Tibial artery (tissue), 4 donors: ENCODE data around the gene EPG5.
A peak's percentile ranks its signal among the peaks of the same experiment; 100 is the strongest.

Experiments used
- DNase-seq, 2 donors: peaks; one replicate each; pipeline ENCODE4 v3.0.0-alpha.2; 2019
- H3K27ac ChIP-seq, 2 donors: fragments of 200-600 bp; sonication (generic) in 1 of 2; 1 replicate in 1 of 2; 2 replicates in 1 of 2; pipeline ENCODE4 v1.5.1; 2018 to 2019; ENCODE audit warnings: mild to moderate bottlenecking in 1 of 2
- H3K27me3 ChIP-seq, 2 donors: fragments of 200-600 bp; sonication (generic) in 1 of 2; one replicate each; pipeline versions ENCODE4 v1.5.1 to v1.6.0; 2016 to 2019
- H3K36me3 ChIP-seq, 3 donors: fragments of 200-600 bp; sonication (generic) in 2 of 3; one replicate each; pipeline ENCODE4 v1.5.1; 2016 to 2019; ENCODE audit warnings: mild to moderate bottlenecking in 2 of 3
- H3K4me1 ChIP-seq, 4 donors: fragments of 200-600 bp; sonication (generic) in 2 of 4; 1 replicate in 3 of 4; 2 replicates in 1 of 4; pipeline ENCODE4 v1.5.1; 2016 to 2019
- H3K4me3 ChIP-seq, 2 donors: fragments of 200-600 bp; sonication (generic) in 1 of 2; 1 replicate in 1 of 2; 2 replicates in 1 of 2; pipeline ENCODE4 v1.5.1; 2018 to 2019; ENCODE audit warnings: mild to moderate bottlenecking in 2 of 2
- H3K9me3 ChIP-seq, 3 donors: fragments of 200-600 bp; sonication (generic) in 1 of 3; one replicate each; pipeline ENCODE4 v1.5.1; 2016 to 2019
- intact Hi-C: fragments of 100-400 bp; cut with DNase I; formaldehyde crosslinking; loops from one replicate; pipeline ENCODE4 v1.15.0; 2023; ENCODE audit warnings: low total_unique reads
- TF ChIP-seq, protein P1 (sequence below), 2 experiments: fragments of 200-600 bp in 1 of 2; fragments of 450-650 bp in 1 of 2; IDR thresholded peaks; one replicate each; pipeline ENCODE4 v1.5.1; 2017 to 2019; ENCODE audit warnings: antibody characterized with exemption in 2 of 2, mild to moderate bottlenecking in 1 of 2, moderate library complexity in 1 of 2

Gene EPG5

GRCh38 chr18:45916302-45916701 lies 50.8 kb downstream of the EPG5 start:
- no peaks in the 10 kb centered on the region for H3K27me3 ChIP-seq
- H3K4me1 ChIP-seq: peaks cover 0 to 10% (median 7%) of the 10 kb centered on the region in 4 donors
- H3K9me3 ChIP-seq: no peaks in the 10 kb centered on the region
- intact Hi-C loops: no loop called here
- no peak for DNase-seq
- H3K36me3 ChIP-seq: peaks cover 63 to 69% (median 66%) of the 10 kb centered on the region in 3 donors
- H3K27ac ChIP-seq: no peak overlapping the region
- TF ChIP-seq, protein P1, sequence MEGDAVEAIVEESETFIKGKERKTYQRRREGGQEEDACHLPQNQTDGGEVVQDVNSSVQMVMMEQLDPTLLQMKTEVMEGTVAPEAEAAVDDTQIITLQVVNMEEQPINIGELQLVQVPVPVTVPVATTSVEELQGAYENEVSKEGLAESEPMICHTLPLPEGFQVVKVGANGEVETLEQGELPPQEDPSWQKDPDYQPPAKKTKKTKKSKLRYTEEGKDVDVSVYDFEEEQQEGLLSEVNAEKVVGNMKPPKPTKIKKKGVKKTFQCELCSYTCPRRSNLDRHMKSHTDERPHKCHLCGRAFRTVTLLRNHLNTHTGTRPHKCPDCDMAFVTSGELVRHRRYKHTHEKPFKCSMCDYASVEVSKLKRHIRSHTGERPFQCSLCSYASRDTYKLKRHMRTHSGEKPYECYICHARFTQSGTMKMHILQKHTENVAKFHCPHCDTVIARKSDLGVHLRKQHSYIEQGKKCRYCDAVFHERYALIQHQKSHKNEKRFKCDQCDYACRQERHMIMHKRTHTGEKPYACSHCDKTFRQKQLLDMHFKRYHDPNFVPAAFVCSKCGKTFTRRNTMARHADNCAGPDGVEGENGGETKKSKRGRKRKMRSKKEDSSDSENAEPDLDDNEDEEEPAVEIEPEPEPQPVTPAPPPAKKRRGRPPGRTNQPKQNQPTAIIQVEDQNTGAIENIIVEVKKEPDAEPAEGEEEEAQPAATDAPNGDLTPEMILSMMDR (IDR thresholded peaks at IDR 0.05): no peak
- H3K4me3 ChIP-seq: no peak overlapping the region

GRCh38 chr18:45913276-45913675 lies 53.9 kb downstream of the EPG5 start:
- no peaks in the 10 kb centered on the region for H3K4me1 ChIP-seq
- DNase-seq: no peak
- peaks cover 82 to 96% (median 91%) of the 10 kb centered on the region in 3 donors for H3K36me3 ChIP-seq
- intact Hi-C loops: no loop called here
- no peak overlapping the region for H3K27ac ChIP-seq
- TF ChIP-seq, protein P1 (IDR thresholded peaks at IDR 0.05): no peak
- no peak overlapping the region for H3K4me3 ChIP-seq
- no peaks in the 10 kb centered on the region for H3K27me3 ChIP-seq
- no peaks in the 10 kb centered on the region for H3K9me3 ChIP-seq

DNA sequence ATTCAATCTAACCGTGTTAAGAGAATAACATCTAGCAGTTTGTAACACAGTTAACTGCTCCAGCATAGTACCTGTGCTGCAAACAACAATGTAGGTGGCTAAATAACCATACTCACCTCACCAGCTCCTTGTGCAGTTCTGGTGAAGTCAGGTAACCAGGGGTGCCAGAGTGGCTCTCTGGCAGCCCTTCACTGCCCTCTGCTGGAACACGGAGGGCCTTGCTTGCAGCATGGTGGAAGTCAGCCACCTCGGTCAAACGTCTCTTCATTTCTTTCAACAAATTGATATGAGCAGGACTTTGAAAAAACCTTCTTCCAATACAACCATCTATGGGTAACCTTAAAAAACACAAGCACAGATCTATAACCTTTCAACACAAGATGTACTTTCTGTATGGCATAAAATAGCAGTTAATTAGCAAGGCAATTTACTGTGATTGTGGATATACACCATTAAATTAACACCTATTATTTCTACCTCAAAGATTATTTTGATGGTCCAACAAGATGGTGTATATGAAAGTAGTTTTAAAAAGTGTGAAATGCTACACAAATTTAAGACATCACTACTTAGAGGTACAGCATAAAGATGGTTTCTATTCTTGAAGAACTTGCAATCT lies 56.6 kb downstream of the EPG5 start:
- TF ChIP-seq, protein P1 (IDR thresholded peaks at IDR 0.05): peak; percentile 47 to 68
- Histone ChIP-seq H3K27me3 (no peaks in the 10 kb centered on the region), H3K27ac (no peak overlapping the region), H3K4me3 (no peak overlapping the region), H3K36me3 (peaks cover 75 to 100% (median 87%) of the 10 kb centered on the region in 3 donors), H3K9me3 (no peaks in the 10 kb centered on the region), H3K4me1 (no peaks in the 10 kb centered on the region)
- intact Hi-C loops: no loop called here
- no peak for DNase-seq

GRCh38 chr18:45901654-45902210 lies 65.4 kb downstream of the EPG5 start:
- intact Hi-C loops: no loop called here
- Histone ChIP-seq H3K36me3 (peaks cover 61 to 92% (median 72%) of the 10 kb centered on the region in 3 donors), H3K27me3 (no peaks in the 10 kb centered on the region), H3K27ac (no peak overlapping the region), H3K4me1 (no peaks in the 10 kb centered on the region), H3K4me3 (no peak overlapping the region), H3K9me3 (no peaks in the 10 kb centered on the region)
- no peak for DNase-seq
- TF ChIP-seq, protein P1 (IDR thresholded peaks at IDR 0.05): no peak

GRCh38 chr18:45900623-45901022 lies 66.5 kb downstream of the EPG5 start:
- TF ChIP-seq, protein P1 (IDR thresholded peaks at IDR 0.05): no peak
- intact Hi-C loops: no loop called here
- no peak for DNase-seq
- Histone ChIP-seq H3K4me1 (no peaks in the 10 kb centered on the region), H3K27ac (no peak overlapping the region), H3K4me3 (no peak overlapping the region), H3K36me3 (peaks cover 60 to 90% (median 72%) of the 10 kb centered on the region in 3 donors), H3K27me3 (no peaks in the 10 kb centered on the region), H3K9me3 (no peaks in the 10 kb centered on the region)
